GM12878 (cell line): Measurements from ENCODE around the gene LRRC8B. TPM values are rescaled to one million over a fixed set of nuclear protein-coding genes. Genes with fewer than 3 reads are reported as not detected.

Source experiments
- MTA2 ChIP-seq: fragments of 450-650 bp; IDR thresholded peaks from 2 replicates; pipeline ENCODE4 v1.6.1; 2016; ENCODE audit warnings: low read depth, mild to moderate bottlenecking, moderate library complexity
- MTA3 ChIP-seq: IDR thresholded peaks from 2 replicates; pipeline ENCODE4 v1.6.1; 2012; ENCODE audit warnings: low read length, inconsistent platforms, borderline replicate concordance
- NFYB ChIP-seq: IDR thresholded peaks from 2 replicates; pipeline ENCODE4 v1.6.1; 2011; ENCODE audit warnings: low read depth, mild to moderate bottlenecking, low read length, improper control_type of control experiment, moderate library complexity; ENCODE audit not compliant: insufficient read depth
- polyA plus RNA-seq, 11 experiments: library from polyadenylated mRNA; depleted of rRNA in 4 of 11; unstranded in 6 of 11; stranded (reverse) in 5 of 11; fragments of >200 nt; fragmentation: Nextera tagmentation in 4 of 11; fragmentation: Illumina TruSeq in 1 of 11; extraction: Ambion mirVana in 4 of 11; extraction: Trizol in 1 of 11; gene quantifications; 1 replicate in 1 of 11; 2 replicates in 10 of 11; pipeline versions ENCODE4 v1.2.1 to v1.2.3, GENCODE V29; 2011 to 2016; ENCODE audit warnings: inconsistent platforms in 2 of 11, missing spikeins in 2 of 11, low read depth in 1 of 11
- total RNA-seq, 4 experiments: library from RNA; depleted of rRNA in 3 of 4; stranded (reverse); fragments of >200 nt in 3 of 4; fragmentation: Illumina TruSeq in 1 of 4; extraction: Trizol in 1 of 4; gene quantifications; 2 replicates each; pipeline versions ENCODE4 v1.2.1 to v1.2.3, GENCODE V29; 2013 to 2021
- TF ChIP-seq, protein P1 (sequence below): fragments of 450-650 bp; IDR thresholded peaks from 2 replicates; pipeline ENCODE4 v1.6.1; 2017; ENCODE audit warnings: mild to moderate bottlenecking, moderate library complexity
- TF ChIP-seq, protein P2 (sequence below), 3 experiments: IDR thresholded peaks in 2 of 3; conservative IDR thresholded peaks in 1 of 3; 2 replicates each; pipeline ENCODE4 v1.5.1; 2011; ENCODE audit warnings: low read depth in 3 of 3, low read length in 3 of 3, mild to moderate bottlenecking in 3 of 3, control low read depth in 2 of 3, moderate library complexity in 2 of 3, inconsistent platforms in 1 of 3, mixed read lengths in 1 of 3; ENCODE audit not compliant: control insufficient read depth in 2 of 3, insufficient read depth in 1 of 3; ENCODE audit errors: extremely low read depth in 1 of 3

LRRC8B gene
- total and polyA plus RNA-seq, 10 of the 15 experiments (the other 5 are each of a cell fraction or from before 2014, with no cell fraction given), result 1.3 to 9.2 (median 5.4) TPM

DNA sequence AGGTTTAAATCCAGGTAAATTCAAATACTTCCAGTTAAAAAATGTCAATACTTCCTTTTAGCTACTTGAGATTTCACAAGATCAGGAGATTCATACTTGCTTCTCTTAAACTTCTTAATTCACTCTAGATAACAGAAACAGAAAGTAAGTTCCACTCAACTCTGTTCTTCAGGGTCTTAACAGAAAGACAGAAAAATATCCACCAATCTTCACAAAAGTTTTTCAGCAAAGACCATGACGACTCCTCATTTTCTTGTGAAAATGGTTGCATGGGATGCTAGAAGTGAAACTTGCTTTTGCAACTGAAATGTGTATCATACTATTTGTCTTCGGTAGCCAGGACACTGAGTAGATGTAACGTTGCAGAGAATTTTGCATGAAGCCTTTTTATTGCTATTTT is 96.0 kb downstream of the LRRC8B start (continued):
- TF ChIP-seq, protein P1, sequence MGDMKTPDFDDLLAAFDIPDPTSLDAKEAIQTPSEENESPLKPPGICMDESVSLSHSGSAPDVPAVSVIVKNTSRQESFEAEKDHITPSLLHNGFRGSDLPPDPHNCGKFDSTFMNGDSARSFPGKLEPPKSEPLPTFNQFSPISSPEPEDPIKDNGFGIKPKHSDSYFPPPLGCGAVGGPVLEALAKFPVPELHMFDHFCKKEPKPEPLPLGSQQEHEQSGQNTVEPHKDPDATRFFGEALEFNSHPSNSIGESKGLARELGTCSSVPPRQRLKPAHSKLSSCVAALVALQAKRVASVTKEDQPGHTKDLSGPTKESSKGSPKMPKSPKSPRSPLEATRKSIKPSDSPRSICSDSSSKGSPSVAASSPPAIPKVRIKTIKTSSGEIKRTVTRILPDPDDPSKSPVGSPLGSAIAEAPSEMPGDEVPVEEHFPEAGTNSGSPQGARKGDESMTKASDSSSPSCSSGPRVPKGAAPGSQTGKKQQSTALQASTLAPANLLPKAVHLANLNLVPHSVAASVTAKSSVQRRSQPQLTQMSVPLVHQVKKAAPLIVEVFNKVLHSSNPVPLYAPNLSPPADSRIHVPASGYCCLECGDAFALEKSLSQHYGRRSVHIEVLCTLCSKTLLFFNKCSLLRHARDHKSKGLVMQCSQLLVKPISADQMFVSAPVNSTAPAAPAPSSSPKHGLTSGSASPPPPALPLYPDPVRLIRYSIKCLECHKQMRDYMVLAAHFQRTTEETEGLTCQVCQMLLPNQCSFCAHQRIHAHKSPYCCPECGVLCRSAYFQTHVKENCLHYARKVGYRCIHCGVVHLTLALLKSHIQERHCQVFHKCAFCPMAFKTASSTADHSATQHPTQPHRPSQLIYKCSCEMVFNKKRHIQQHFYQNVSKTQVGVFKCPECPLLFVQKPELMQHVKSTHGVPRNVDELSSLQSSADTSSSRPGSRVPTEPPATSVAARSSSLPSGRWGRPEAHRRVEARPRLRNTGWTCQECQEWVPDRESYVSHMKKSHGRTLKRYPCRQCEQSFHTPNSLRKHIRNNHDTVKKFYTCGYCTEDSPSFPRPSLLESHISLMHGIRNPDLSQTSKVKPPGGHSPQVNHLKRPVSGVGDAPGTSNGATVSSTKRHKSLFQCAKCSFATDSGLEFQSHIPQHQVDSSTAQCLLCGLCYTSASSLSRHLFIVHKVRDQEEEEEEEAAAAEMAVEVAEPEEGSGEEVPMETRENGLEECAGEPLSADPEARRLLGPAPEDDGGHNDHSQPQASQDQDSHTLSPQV, result no peak
- TF ChIP-seq MTA2, result no peak
- TF ChIP-seq, protein P2, sequence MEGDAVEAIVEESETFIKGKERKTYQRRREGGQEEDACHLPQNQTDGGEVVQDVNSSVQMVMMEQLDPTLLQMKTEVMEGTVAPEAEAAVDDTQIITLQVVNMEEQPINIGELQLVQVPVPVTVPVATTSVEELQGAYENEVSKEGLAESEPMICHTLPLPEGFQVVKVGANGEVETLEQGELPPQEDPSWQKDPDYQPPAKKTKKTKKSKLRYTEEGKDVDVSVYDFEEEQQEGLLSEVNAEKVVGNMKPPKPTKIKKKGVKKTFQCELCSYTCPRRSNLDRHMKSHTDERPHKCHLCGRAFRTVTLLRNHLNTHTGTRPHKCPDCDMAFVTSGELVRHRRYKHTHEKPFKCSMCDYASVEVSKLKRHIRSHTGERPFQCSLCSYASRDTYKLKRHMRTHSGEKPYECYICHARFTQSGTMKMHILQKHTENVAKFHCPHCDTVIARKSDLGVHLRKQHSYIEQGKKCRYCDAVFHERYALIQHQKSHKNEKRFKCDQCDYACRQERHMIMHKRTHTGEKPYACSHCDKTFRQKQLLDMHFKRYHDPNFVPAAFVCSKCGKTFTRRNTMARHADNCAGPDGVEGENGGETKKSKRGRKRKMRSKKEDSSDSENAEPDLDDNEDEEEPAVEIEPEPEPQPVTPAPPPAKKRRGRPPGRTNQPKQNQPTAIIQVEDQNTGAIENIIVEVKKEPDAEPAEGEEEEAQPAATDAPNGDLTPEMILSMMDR (IDR thresholded peaks at IDR 0.05 in 2 of 3, conservative IDR thresholded peaks at IDR 0.05 in 1 of 3; ENCODE audit: control insufficient read depth in 2 of 3, extremely low read depth in 1 of 3, insufficient read depth in 1 of 3, low read depth in 3 of 3, low read length in 3 of 3), result no peak
- no peak for TF ChIP-seq MTA3
- no peak for TF ChIP-seq NFYB
